Muscle of leg (tissue), 11 donors: Measurements from ENCODE around the gene ADGRL1. TPM values are rescaled to one million over a fixed set of nuclear protein-coding genes. Genes with fewer than 3 reads are reported as not detected.
A peak's percentile ranks its signal among the peaks of the same experiment; 100 is the strongest.

Source experiments
- DNase-seq: peaks from one replicate; pipeline ENCODE4 v3.0.0; 2013
- H3K27ac ChIP-seq: one replicate; pipeline ENCODE4 v1.5.1; 2013; ENCODE audit warnings: mild to moderate bottlenecking, low read length, control low read depth
- H3K27me3 ChIP-seq: one replicate; pipeline ENCODE4 v1.6.1; 2013; ENCODE audit warnings: low read length; ENCODE audit not compliant: control insufficient read depth, insufficient read depth
- H3K36me3 ChIP-seq: one replicate; pipeline ENCODE4 v1.6.1; 2013; ENCODE audit warnings: low read length; ENCODE audit not compliant: control insufficient read depth, insufficient read depth
- H3K4me1 ChIP-seq: one replicate; pipeline ENCODE4 v1.6.1; 2013; ENCODE audit warnings: low read length; ENCODE audit not compliant: control insufficient read depth, insufficient read depth
- H3K4me3 ChIP-seq: one replicate; pipeline ENCODE4 v1.5.1; 2013; ENCODE audit warnings: low read length, control low read depth
- H3K9me3 ChIP-seq: replicated peaks from 2 replicates; pipeline ENCODE4 v1.6.1; 2013; ENCODE audit warnings: low read depth, low read length; ENCODE audit not compliant: control insufficient read depth
- WGBS: methylation state at CpG from one replicate; pipeline ENCODE4 v1.1.5; 2013; ENCODE audit warnings: missing lambda C conversion rate; ENCODE audit not compliant: insufficient coverage; 5-methylcytosine and 5-hydroxymethylcytosine counted together
- polyA plus RNA-seq, 8 donors: library from polyadenylated mRNA; unstranded; fragments of 120-200 nt; gene quantifications; one replicate each; pipeline versions ENCODE4 v1.2.1 to v1.2.3, GENCODE V29; 2013; ENCODE audit warnings: inconsistent platforms in 1 of 8, low replicate concordance in 1 of 8; ENCODE audit not compliant: insufficient read length in 8 of 8, insufficient read depth in 1 of 8
- total RNA-seq: library from RNA; stranded (reverse); fragments of 120-200 nt; gene quantifications from one replicate; pipeline ENCODE4 v1.2.4, GENCODE V29; 2013

The ADGRL1 gene
- total and polyA plus RNA-seq, 9 donors, result 7.8 to 28.0 (median 20.9) TPM

- Histone ChIP-seq H3K9me3 (no peaks in the 10 kb centered on the region), H3K27me3 (no peaks in the 10 kb centered on the region), H3K4me3 (no peak overlapping the region), H3K27ac (no peak overlapping the region), H3K4me1 (peaks cover 17% of the 10 kb centered on the region), H3K36me3 (no peaks in the 10 kb centered on the region)
- 93% methylated on average over 6 of the region's 8 CpGs for WGBS
- DNase-seq, result no peak
Measured at GRCh38 chr19:14141041-14141440, 64.9 kb downstream of the ADGRL1 start.

GRCh38 chr19:14139944-14140343 is 66.0 kb downstream of the ADGRL1 start:
- H3K4me1 ChIP-seq, result peaks cover 27% of the 10 kb centered on the region
- DNase-seq, result peak; percentile 84
- 52% methylated on average over 6 of the region's 9 CpGs for WGBS
- H3K36me3 ChIP-seq, result no peaks in the 10 kb centered on the region
- no peak overlapping the region for H3K4me3 ChIP-seq
- no peaks in the 10 kb centered on the region for H3K9me3 ChIP-seq
- H3K27ac ChIP-seq, result no peak overlapping the region
- H3K27me3 ChIP-seq, result no peaks in the 10 kb centered on the region

- H3K36me3 ChIP-seq, result no peaks in the 10 kb centered on the region
- peaks cover 27% of the 10 kb centered on the region for H3K4me1 ChIP-seq
- DNase-seq, result peak; percentile 24
- no peaks in the 10 kb centered on the region for H3K27me3 ChIP-seq
- 87% methylated on average over 2 of the region's 9 CpGs for WGBS
- peak overlapping the region; percentile 3 for H3K27ac ChIP-seq
- no peak overlapping the region for H3K4me3 ChIP-seq
- H3K9me3 ChIP-seq, result no peaks in the 10 kb centered on the region
Measured at GRCh38 chr19:14138576-14139265, 67.2 kb downstream of the ADGRL1 start.

GRCh38 chr19:14136509-14137281 is 69.3 kb downstream of the ADGRL1 start, which contains the start of gene ASF1B:
ASF1B (minus strand) TSS chr19:14136589; CDS start chr19:14136456, 133 bp downstream.
- Histone ChIP-seq H3K9me3 (no peaks in the 10 kb centered on the region), H3K4me1 (peaks cover 27% of the 10 kb centered on the region), H3K27ac (peak within 1 kb of the TSS; percentile 88), H3K36me3 (peaks cover 3% of the 10 kb centered on the region), H3K4me3 (peak within 1 kb of the TSS; percentile 77), H3K27me3 (no peaks in the 10 kb centered on the region)
- DNase-seq, result peak; percentile 100
- under 1% methylated on average over 74 of the region's 78 CpGs for WGBS

- peak overlapping the region; percentile 76 for H3K4me3 ChIP-seq
- peaks cover 3% of the 10 kb centered on the region for H3K36me3 ChIP-seq
- no peak for DNase-seq
- H3K9me3 ChIP-seq, result no peaks in the 10 kb centered on the region
- H3K27me3 ChIP-seq, result no peaks in the 10 kb centered on the region
- WGBS, result under 1% methylated on average over 38 of the region's 38 CpGs
- peak overlapping the region; percentile 55 for H3K27ac ChIP-seq
- H3K4me1 ChIP-seq, result peaks cover 27% of the 10 kb centered on the region
Measured at GRCh38 chr19:14135985-14136508, 69.9 kb downstream of the ADGRL1 start.

- no peaks in the 10 kb centered on the region for H3K27me3 ChIP-seq
- H3K4me3 ChIP-seq, result peak overlapping the region; percentile 76
- no peak overlapping the region for H3K27ac ChIP-seq
- no peaks in the 10 kb centered on the region for H3K9me3 ChIP-seq
- peaks cover 3% of the 10 kb centered on the region for H3K36me3 ChIP-seq
- peaks cover 27% of the 10 kb centered on the region for H3K4me1 ChIP-seq
- DNase-seq, result no peak
- 37% methylated on average over 6 of the region's 6 CpGs for WGBS
Measured at GRCh38 chr19:14135355-14135754, 70.6 kb downstream of the ADGRL1 start.

- peak; percentile 69 for DNase-seq
- Histone ChIP-seq H3K27me3 (no peaks in the 10 kb centered on the region), H3K4me3 (no peak overlapping the region), H3K4me1 (peaks cover 13% of the 10 kb centered on the region), H3K9me3 (no peaks in the 10 kb centered on the region), H3K36me3 (peaks cover 10% of the 10 kb centered on the region), H3K27ac (peak overlapping the region; percentile 47)
- 100% methylated on average over 1 of the region's 4 CpGs for WGBS
Measured at GRCh38 chr19:14127929-14128509, 78.0 kb downstream of the ADGRL1 start.

GRCh38 chr19:14127176-14127575 is 78.8 kb downstream of the ADGRL1 start:
- Histone ChIP-seq H3K9me3 (no peaks in the 10 kb centered on the region), H3K36me3 (peaks cover 9% of the 10 kb centered on the region), H3K4me3 (no peak overlapping the region), H3K27me3 (no peaks in the 10 kb centered on the region), H3K27ac (peak overlapping the region; percentile 47), H3K4me1 (peaks cover 19% of the 10 kb centered on the region)
- 50% methylated on average over 4 of the region's 8 CpGs for WGBS
- DNase-seq, result no peak

- 79% methylated on average over 4 of the region's 6 CpGs for WGBS
- H3K4me3 ChIP-seq, result no peak overlapping the region
- peak overlapping the region; percentile 51 for H3K27ac ChIP-seq
- H3K9me3 ChIP-seq, result no peaks in the 10 kb centered on the region
- peaks cover 35% of the 10 kb centered on the region for H3K4me1 ChIP-seq
- H3K36me3 ChIP-seq, result peaks cover 8% of the 10 kb centered on the region
- DNase-seq, result no peak
- H3K27me3 ChIP-seq, result no peaks in the 10 kb centered on the region
Measured at GRCh38 chr19:14122924-14123323, 83.0 kb downstream of the ADGRL1 start.

GRCh38 chr19:14120497-14120780 is 85.5 kb downstream of the ADGRL1 start:
- no peak overlapping the region for H3K27ac ChIP-seq

More at GRCh38 chr19:14120497-14120780, 85.5 kb downstream of the ADGRL1 start:
- peaks cover 38% of the 10 kb centered on the region for H3K4me1 ChIP-seq
- H3K4me3 ChIP-seq, result no peak overlapping the region
- peaks cover 6% of the 10 kb centered on the region for H3K36me3 ChIP-seq
- 92% methylated on average over 5 of the region's 7 CpGs for WGBS
- H3K27me3 ChIP-seq, result no peaks in the 10 kb centered on the region
- no peak for DNase-seq
- H3K9me3 ChIP-seq, result no peaks in the 10 kb centered on the region
